Measurements from ENCODE around the gene TLE5.
"Not testable (repeated sequence)": the region's sequence is repeated elsewhere in the genome, so short reads cannot be mapped to it uniquely, and the experiment has no call there.

TLE5 gene

GRCh38 chr19:3096267-3096901, 34.1 kb upstream of the TLE5 start:
- no peak for DNase-seq

- peak; percentile 26 to 66 (median 51) for DNase-seq
Observed at GRCh38 chr19:3095441-3096191, 33.3 kb upstream of the TLE5 start.

DNA sequence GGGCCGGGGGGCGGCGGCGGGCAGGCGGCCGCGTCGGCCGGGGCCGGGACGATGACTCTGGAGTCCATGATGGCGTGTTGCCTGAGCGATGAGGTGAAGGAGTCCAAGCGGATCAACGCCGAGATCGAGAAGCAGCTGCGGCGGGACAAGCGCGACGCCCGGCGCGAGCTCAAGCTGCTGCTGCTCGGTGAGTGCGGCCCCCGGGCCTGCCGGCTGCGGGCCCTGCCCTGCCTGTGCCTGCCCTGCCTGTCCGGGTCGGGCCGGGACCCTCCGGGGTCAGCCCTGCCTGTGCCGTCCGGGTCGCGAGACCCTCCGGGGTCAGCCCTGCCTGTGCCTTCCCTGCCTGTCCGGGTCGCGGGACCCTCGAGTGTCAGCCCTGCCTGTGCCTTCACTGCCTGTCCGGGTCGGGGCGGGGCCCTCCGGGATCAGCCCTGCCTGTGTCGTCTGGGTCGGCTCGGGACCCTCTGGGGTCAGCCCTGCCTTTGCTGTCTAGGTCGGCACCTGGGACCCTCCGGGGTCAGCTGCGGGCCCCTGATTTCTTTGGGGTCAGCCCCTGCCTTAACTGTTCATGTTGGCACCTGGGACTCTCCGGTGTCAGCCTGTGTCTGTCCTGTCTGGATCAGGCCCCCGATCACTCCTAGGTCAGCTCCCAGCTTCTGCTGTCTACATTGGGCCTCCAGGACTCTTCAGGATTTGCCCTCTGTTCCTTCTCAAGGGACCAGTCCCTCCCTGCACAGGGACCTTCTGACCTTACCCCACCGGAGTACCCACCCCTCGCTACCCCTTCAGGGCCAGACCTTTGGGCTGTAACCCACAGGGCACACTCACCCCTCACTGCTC, 32.5 kb upstream of the TLE5 start:
- peak in 3 of 5 donors; percentile 13 to 29 (median 24) for DNase-seq

GRCh38 chr19:3089299-3089855, 27.1 kb upstream of the TLE5 start:
- DNase-seq: not testable (repeated sequence)

GRCh38 chr19:3087769-3088168, 25.5 kb upstream of the TLE5 start:
- no peak for DNase-seq

GRCh38 chr19:3084943-3085342, 22.6 kb upstream of the TLE5 start:
- no peak for DNase-seq

GRCh38 chr19:3083964-3084363, 21.7 kb upstream of the TLE5 start:
- no peak for DNase-seq

- DNase-seq: no peak
Observed at GRCh38 chr19:3082331-3082730, 20.0 kb upstream of the TLE5 start.

DNA sequence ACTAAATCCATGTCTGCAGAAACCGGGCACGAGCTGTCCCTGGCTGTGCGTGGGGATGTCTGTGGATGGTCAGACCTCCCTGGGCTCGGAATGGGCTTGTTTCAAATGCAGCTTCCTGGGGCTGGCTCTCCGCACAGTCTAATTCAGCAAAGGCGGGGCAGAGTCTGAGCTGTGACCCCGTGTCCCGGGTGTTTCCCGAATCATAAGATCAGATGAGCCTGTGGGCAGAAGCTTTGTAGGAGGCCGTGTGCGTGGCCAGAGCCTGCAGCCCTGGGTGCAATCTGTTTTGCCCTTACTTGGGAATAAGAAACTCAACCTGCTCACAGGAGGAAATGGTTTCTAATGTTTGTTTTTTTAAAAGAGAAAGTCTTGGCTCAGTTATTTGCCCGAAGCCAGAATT, 18.0 kb upstream of the TLE5 start:
- DNase-seq: no peak

DNA sequence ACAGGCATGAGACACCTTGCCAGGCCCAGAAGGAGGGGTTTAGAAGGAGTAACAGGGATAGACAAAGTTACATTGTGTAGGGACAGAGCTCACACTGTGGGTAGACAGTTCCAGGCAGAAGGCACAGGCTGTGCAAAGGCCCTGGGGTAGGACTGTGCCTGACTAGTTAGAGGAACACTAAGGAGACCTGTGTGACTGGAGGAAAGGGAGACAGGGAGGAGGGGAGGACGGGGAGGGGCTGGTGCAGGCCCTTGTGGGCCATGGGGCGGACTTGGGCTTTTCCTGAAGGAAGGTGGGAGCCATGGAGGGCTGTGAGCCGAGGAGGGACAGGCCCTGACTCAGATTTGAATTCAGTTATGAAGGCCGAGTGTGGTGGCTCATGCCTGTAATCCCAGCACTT, 17.3 kb upstream of the TLE5 start:
- no peak for DNase-seq

- DNase-seq: peak; percentile 51 to 72 (median 65)
Observed at GRCh38 chr19:3075605-3076431, 13.5 kb upstream of the TLE5 start.

- DNase-seq: no peak
Observed at GRCh38 chr19:3073931-3074595, 11.8 kb upstream of the TLE5 start.

DNA sequence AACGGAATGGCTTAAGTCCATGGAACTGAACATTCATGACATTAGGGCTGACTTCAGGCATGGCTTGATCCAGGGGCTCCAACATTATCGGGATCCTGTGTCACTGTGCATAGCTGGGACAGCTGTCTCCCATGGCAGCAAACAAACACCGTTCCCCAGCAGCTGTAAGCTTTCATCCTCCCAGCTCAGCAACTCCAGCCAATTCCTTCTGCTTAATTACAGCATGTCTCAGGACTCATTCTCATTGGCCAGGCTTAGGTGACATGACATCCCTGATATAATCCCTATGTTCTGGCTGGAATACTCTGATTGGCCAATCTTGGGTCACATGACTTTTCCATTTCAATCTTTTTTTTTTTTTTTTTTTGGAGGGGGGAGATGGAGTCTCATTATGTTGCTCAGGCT, 10.9 kb upstream of the TLE5 start:
- DNase-seq: no peak

GRCh38 chr19:3071768-3072167, 9.5 kb upstream of the TLE5 start:
- no peak for DNase-seq

DNA sequence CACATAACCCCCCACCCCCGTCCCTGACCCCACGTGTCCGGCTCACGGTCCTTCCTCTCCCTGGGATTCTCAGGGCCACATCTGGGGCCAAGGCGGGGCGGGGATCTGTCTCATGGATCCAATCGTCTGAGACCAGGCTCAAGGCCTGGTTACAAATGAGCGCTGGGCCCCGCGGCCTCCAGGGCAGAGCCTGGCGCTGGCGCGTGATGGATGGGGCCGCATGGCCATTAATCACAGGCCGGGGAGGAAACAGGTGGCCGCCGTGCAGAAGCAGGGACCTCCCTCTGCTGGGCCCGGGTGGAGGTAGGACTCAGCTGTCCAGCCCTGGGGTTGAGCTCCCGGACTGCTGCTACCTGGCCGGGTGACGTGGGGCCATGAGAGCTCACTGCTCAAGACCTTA, 5.8 kb upstream of the TLE5 start:
- no peak for DNase-seq

- DNase-seq: no peak
Observed at GRCh38 chr19:3067563-3067962, 5.3 kb upstream of the TLE5 start.

DNA sequence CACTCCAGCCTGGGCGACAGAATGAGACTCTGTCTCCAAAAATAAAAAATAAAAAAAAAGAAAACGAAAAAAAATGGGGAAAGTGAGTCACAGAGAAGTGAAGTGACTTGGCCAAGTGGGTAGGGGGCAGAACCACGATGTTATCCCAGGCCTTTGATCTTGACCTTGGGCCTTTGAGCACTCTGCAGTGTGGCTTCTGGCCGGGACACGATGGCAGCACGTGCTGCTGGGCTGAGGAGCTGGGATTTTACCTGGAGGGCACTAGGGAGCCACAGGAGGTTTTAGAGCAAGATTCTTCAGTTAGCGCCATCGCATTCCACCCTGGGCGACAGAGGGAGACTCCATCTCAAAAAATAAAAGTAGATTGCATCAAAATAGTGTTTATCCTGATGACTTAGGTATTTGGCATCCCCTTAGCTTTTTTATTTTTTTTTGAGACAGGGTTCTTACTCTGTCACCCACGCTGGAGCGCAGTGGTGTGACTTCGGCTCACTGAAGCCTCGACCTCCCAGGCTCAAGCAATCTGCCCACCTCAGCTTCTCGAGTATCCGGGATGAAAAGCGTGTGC, 4.3 kb upstream of the TLE5 start:
- no peak for DNase-seq

- no peak for DNase-seq
Observed at GRCh38 chr19:3065675-3066357, 3.5 kb upstream of the TLE5 start.

DNA sequence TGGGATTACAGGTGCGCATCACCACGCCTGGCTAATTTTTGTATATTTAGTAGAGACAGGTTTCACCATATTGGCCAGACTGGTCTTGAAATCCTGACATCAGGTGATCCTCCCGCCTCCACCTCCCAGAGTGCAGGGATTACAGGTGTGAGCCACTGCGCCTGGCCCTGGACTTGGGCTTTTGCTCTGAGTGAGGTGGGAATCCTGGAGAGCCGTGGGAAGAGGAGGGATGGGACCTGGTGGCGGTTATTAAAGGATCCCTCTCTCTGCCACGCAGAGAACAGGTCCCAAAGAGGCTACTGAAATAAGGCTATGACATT, 1.7 kb upstream of the TLE5 start:
- DNase-seq: no peak

GRCh38 chr19:3061182-3062161, 823 bp downstream of the TLE5 start:
- peak; percentile 54 to 72 (median 66) for DNase-seq
